ENCODE results near the gene MYO5B. TPM values are rescaled to one million over a fixed set of nuclear protein-coding genes. Genes with fewer than 3 reads are reported as not detected.
"Not testable (repeated sequence)": the region's sequence is repeated elsewhere in the genome, so short reads cannot be mapped to it uniquely, and the experiment has no call there.

Gene MYO5B
- total RNA-seq, 1 experiment from 2014 or later: 25.9 TPM

DNA sequence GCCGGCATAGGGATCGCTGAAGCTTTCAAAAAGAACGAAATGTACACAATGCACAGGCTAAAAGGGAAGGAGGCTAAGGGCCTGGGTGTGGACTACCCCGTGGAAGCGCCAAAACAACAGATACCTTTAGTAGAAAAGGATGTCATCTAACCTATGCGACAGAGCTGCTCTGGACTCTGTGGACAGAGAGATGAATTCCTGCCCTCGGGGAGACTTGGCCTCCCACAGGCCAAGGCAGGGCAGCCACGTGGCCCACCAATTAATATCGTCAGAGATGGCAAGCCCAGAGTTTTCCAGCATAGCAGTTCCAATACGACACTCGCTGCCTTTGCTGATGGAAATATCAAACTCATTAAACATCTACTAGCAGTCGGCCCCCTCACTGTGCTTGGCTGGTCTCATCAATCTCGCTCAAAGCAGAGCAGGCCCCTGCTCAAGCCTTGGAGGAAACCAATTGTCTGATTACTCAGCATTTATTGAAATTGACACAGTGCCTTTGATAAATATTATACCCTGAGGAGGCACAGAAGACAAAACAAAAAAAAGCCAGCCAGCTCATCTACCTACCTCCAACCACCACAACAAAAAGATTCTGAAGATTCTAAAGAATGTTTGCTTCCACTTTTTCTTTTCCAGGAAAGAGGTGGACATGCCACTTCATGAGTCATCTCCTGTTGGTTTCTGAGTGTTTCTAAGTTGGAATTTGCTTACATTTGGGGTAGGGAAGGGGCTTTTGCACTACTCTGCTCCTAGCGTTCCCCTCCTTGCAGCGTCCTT lies 302.6 kb downstream of the MYO5B start:
- no peak for DNase-seq (ENCODE audit: unreplicated experiment)
- no peak overlapping the region for H3K4me3 Mint-ChIP-seq (ENCODE audit: unreplicated experiment)

DNA sequence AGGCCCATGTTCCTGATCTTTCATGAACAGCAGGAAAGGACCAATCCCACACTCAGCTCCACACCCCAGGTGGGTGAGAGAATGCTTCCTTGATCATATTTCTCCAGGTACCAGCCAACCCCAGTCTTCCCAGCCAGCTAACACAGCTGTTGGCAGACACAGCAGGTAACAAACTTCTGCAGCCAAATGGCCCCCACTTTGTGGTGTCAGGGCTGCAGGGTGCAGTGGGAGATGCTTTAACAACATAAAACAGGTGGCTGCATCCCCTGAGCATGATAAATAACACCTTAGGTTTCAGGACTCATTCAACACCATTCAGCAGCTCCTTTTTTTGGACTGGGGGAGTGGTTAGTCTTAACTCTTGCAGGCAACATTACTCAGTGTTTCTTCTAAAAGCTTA lies 304.9 kb downstream of the MYO5B start:
- peaks cover 3% of the 10 kb centered on the region for H3K4me1 Mint-ChIP-seq (ENCODE audit: insufficient read depth, unreplicated experiment)
- intact Hi-C loops (cut with micrococcal nuclease): no loop called here
- POLR2A ChIA-PET: no interaction called here
- H3K9me3 Mint-ChIP-seq (ENCODE audit: unreplicated experiment): no peaks in the 10 kb centered on the region
- no TSS peak for BruUV-seq (replicated peaks)
- DNase-seq (ENCODE audit: unreplicated experiment): no peak
- peaks cover 5% of the 10 kb centered on the region for H3K36me3 Mint-ChIP-seq (ENCODE audit: insufficient read depth, unreplicated experiment)
- H3K27ac Mint-ChIP-seq (ENCODE audit: low read depth, unreplicated experiment): no peak overlapping the region
- H3K27me3 Mint-ChIP-seq (ENCODE audit: insufficient read depth, unreplicated experiment): no peaks in the 10 kb centered on the region
- CTCF ChIA-PET: interaction anchor here (0.7 kb wide), 1 partner anchor 13 kb away, joined by 3 read pairs; no protein-coding TSS in a partner anchor
- TF ChIP-seq, protein P1, sequence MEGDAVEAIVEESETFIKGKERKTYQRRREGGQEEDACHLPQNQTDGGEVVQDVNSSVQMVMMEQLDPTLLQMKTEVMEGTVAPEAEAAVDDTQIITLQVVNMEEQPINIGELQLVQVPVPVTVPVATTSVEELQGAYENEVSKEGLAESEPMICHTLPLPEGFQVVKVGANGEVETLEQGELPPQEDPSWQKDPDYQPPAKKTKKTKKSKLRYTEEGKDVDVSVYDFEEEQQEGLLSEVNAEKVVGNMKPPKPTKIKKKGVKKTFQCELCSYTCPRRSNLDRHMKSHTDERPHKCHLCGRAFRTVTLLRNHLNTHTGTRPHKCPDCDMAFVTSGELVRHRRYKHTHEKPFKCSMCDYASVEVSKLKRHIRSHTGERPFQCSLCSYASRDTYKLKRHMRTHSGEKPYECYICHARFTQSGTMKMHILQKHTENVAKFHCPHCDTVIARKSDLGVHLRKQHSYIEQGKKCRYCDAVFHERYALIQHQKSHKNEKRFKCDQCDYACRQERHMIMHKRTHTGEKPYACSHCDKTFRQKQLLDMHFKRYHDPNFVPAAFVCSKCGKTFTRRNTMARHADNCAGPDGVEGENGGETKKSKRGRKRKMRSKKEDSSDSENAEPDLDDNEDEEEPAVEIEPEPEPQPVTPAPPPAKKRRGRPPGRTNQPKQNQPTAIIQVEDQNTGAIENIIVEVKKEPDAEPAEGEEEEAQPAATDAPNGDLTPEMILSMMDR (IDR thresholded peaks at IDR 0.05; ENCODE audit: unreplicated experiment): no peak
- no peak overlapping the region for H3K4me3 Mint-ChIP-seq (ENCODE audit: unreplicated experiment)

More for the DNA sequence above, 302.6 kb downstream of the MYO5B start:
- no peaks in the 10 kb centered on the region for H3K4me1 Mint-ChIP-seq (ENCODE audit: insufficient read depth, unreplicated experiment)
- no peaks in the 10 kb centered on the region for H3K27me3 Mint-ChIP-seq (ENCODE audit: insufficient read depth, unreplicated experiment)
- intact Hi-C loops (cut with micrococcal nuclease): no loop called here
- H3K9me3 Mint-ChIP-seq (ENCODE audit: unreplicated experiment): no peaks in the 10 kb centered on the region
- no peak overlapping the region for H3K27ac Mint-ChIP-seq (ENCODE audit: low read depth, unreplicated experiment)
- H3K36me3 Mint-ChIP-seq (ENCODE audit: insufficient read depth, unreplicated experiment): peaks cover 5% of the 10 kb centered on the region
- ChIA-PET POLR2A (no interaction called here), CTCF (no interaction called here)
- TF ChIP-seq, protein P1 (IDR thresholded peaks at IDR 0.05; ENCODE audit: unreplicated experiment): no peak
- no TSS peak for BruUV-seq (replicated peaks)

DNA sequence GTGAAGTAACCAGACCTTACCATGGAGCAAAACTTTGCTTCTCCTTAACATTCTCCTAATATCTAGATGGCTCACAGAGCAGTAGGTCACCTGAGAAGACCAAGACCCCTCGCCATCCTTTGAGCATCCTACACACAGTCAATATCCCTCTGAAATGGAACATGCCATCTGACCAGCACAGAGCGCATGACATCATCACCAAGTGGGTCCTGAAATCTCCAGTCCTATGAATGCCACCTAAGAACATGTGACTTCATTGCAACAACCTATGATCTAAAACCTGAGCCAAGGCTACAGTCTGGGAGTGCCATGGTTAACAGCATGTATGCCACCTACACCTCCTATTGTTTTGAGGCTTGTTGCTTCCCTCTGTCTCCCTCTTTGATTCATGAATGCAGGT lies 305.4 kb downstream of the MYO5B start:
- H3K4me3 Mint-ChIP-seq (ENCODE audit: unreplicated experiment); H3K36me3 Mint-ChIP-seq (ENCODE audit: insufficient read depth, unreplicated experiment); BruUV-seq (replicated peaks); H3K9me3 Mint-ChIP-seq (ENCODE audit: unreplicated experiment); H3K4me1 Mint-ChIP-seq (ENCODE audit: insufficient read depth, unreplicated experiment); intact Hi-C loops (cut with micrococcal nuclease); H3K27ac Mint-ChIP-seq (ENCODE audit: low read depth, unreplicated experiment); H3K27me3 Mint-ChIP-seq (ENCODE audit: insufficient read depth, unreplicated experiment); CTCF ChIA-PET; DNase-seq (ENCODE audit: unreplicated experiment); POLR2A ChIA-PET: not testable (repeated sequence)

DNA sequence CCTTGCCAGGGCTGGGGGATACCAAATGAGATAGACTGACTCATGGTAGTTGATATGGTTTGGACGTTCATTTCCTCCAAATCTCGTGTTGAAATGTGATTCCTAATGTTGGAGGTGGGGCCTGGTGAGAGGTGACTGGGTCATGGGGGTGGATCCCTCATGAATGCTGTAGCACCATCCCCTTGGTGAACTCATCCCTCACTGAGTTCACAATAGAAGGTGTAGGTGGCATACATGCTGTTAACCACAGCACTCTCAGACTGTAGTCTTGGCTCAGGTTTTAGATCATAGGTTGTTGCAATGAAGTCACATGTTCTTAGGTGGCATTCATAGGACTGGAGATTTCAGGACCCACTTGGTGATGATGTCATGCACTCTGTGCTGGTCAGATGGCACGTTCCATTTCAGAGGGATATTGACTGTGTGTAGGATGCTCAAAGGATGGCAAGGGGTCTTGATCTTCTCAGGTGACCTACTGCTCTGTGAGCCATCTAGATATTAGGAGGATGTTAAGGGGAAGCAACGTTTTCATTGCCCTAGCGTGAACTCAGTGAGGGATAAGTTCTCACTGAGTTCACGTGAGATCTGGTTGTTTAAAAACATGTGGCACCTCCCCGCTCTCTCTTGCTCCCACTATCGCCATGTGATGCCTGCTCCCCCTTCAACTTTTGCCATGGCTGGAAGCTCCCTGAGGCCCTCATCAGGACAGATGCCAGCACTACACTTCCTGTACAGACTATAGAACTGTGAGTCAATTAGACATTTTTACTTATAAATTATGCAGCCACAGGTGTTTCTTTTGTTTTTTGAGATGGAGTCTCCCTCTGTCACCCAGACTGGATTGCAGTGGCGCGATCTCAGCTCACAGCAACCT lies 307.8 kb downstream of the MYO5B start:
- no TSS peak for BruUV-seq (replicated peaks)
- ChIA-PET POLR2A (no interaction called here), CTCF (no interaction called here)
- no peak for DNase-seq (ENCODE audit: unreplicated experiment)
- TF ChIP-seq, protein P1 (IDR thresholded peaks at IDR 0.05; ENCODE audit: unreplicated experiment): no peak
- H3K36me3 Mint-ChIP-seq (ENCODE audit: insufficient read depth, unreplicated experiment): peaks cover 5% of the 10 kb centered on the region
- no peak overlapping the region for H3K4me3 Mint-ChIP-seq (ENCODE audit: unreplicated experiment)
- H3K27ac Mint-ChIP-seq (ENCODE audit: low read depth, unreplicated experiment): no peak overlapping the region
- H3K4me1 Mint-ChIP-seq (ENCODE audit: insufficient read depth, unreplicated experiment): peaks cover 10% of the 10 kb centered on the region
- H3K9me3 Mint-ChIP-seq (ENCODE audit: unreplicated experiment): no peaks in the 10 kb centered on the region
- intact Hi-C loops (cut with micrococcal nuclease): no loop called here
- no peaks in the 10 kb centered on the region for H3K27me3 Mint-ChIP-seq (ENCODE audit: insufficient read depth, unreplicated experiment)
